HG02852 (cell line): Measurements from ENCODE around the gene MTMR3.

Source experiments
- ATAC-seq: cut with Tn5 transposase; IDR thresholded peaks from one replicate; pipeline ENCODE4 v1.9.1; 2021; ENCODE audit warnings: mild to moderate bottlenecking, moderate library complexity; ENCODE audit not compliant: unreplicated experiment

Gene MTMR3

GRCh38 chr22:29998627-29999384 lies 115.8 kb downstream of the MTMR3 start:
- ATAC-seq, result no peak

GRCh38 chr22:30000566-30000965 lies 117.6 kb downstream of the MTMR3 start:
- ATAC-seq, result no peak

- ATAC-seq, result no peak
Measured at GRCh38 chr22:30001459-30001858, 118.5 kb downstream of the MTMR3 start.

- no peak for ATAC-seq
Measured at GRCh38 chr22:30002861-30003486, 120.0 kb downstream of the MTMR3 start.

- ATAC-seq, result no peak
Measured at GRCh38 chr22:30004101-30004500, 121.1 kb downstream of the MTMR3 start.

GRCh38 chr22:30004694-30005093 lies 121.7 kb downstream of the MTMR3 start:
- ATAC-seq, result no peak

GRCh38 chr22:30005213-30005857 lies 122.4 kb downstream of the MTMR3 start:
- no peak for ATAC-seq

GRCh38 chr22:30007361-30007760 lies 124.4 kb downstream of the MTMR3 start:
- no peak for ATAC-seq

GRCh38 chr22:30008401-30008800 lies 125.4 kb downstream of the MTMR3 start:
- no peak for ATAC-seq

GRCh38 chr22:30009478-30009877 lies 126.5 kb downstream of the MTMR3 start:
- ATAC-seq, result no peak

- no peak for ATAC-seq
Measured at GRCh38 chr22:30010789-30011405, 127.9 kb downstream of the MTMR3 start.

- no peak for ATAC-seq
Measured at GRCh38 chr22:30013201-30013600, 130.2 kb downstream of the MTMR3 start.

GRCh38 chr22:30014244-30014643 lies 131.3 kb downstream of the MTMR3 start:
- ATAC-seq, result no peak

- no peak for ATAC-seq
Measured at GRCh38 chr22:30015229-30015797, 132.3 kb downstream of the MTMR3 start.

- ATAC-seq, result no peak
Measured at GRCh38 chr22:30015846-30016245, 132.9 kb downstream of the MTMR3 start.

GRCh38 chr22:30016596-30016995 lies 133.6 kb downstream of the MTMR3 start:
- ATAC-seq, result no peak

GRCh38 chr22:30017375-30018223 lies 134.6 kb downstream of the MTMR3 start:
- no peak for ATAC-seq

GRCh38 chr22:30020511-30020910 lies 137.5 kb downstream of the MTMR3 start:
- ATAC-seq, result no peak

- no peak for ATAC-seq
Measured at GRCh38 chr22:30021338-30021737, 138.4 kb downstream of the MTMR3 start.

GRCh38 chr22:30021881-30022619 lies 139.1 kb downstream of the MTMR3 start:
- ATAC-seq, result no peak
